Measurements from ENCODE around the gene ACKR2. TPM values are rescaled to one million over a fixed set of nuclear protein-coding genes. Genes with fewer than 3 reads are reported as not detected.

ACKR2 gene
- total RNA-seq, 1 experiment from 2014 or later, result 0.76 TPM

GRCh38 chr3:42814914-42815507, 5.8 kb downstream of the ACKR2 start:
- H4K20me1 ChIP-seq (ENCODE audit: insufficient read depth), result no peaks in the 10 kb centered on the region
- H3K36me3 ChIP-seq (ENCODE audit: control insufficient read depth in 1 of 2, insufficient read depth in 2 of 2, low read length in 2 of 2), result no peaks in the 10 kb centered on the region
- H3K9ac ChIP-seq (ENCODE audit: low read length), result no peak overlapping the region
- TF ChIP-seq RAD21 (IDR thresholded peaks at IDR 0.05; ENCODE audit: low read depth) (no peak), POLR2A (IDR thresholded peaks at IDR 0.05; ENCODE audit: borderline replicate concordance, extremely low read depth, insufficient read depth, insufficient read length) (no peak), CEBPB (IDR thresholded peaks at IDR 0.05; ENCODE audit: low read depth) (no peak), ATF3 (IDR thresholded peaks at IDR 0.05) (no peak), EGR1 (IDR thresholded peaks at IDR 0.05; ENCODE audit: low read depth) (no peak), ELF1 (IDR thresholded peaks at IDR 0.05; ENCODE audit: borderline replicate concordance, low read depth) (no peak), FOSL1 (IDR thresholded peaks at IDR 0.05; ENCODE audit: low read depth) (no peak), CTCF (IDR thresholded peaks at IDR 0.05 in 2 of 3, conservative IDR thresholded peaks at IDR 0.05 in 1 of 3; ENCODE audit: borderline replicate concordance in 1 of 3, insufficient read depth in 1 of 3, low read depth in 2 of 3, low read length in 2 of 3) (no peak), ZNF274 (IDR thresholded peaks at IDR 0.05; ENCODE audit: low read depth, low read length) (no peak), REST (IDR thresholded peaks at IDR 0.05; ENCODE audit: low read depth) (no peak), ZFX (IDR thresholded peaks at IDR 0.05) (no peak), SRF (IDR thresholded peaks at IDR 0.05; ENCODE audit: low read depth) (no peak), TCF7L2 (IDR thresholded peaks at IDR 0.05; ENCODE audit: borderline replicate concordance, extremely low read depth, insufficient read depth, insufficient read length) (no peak), JUND (IDR thresholded peaks at IDR 0.05) (no peak)
- CTCF ChIA-PET, result no interaction called here
- POLR2A ChIA-PET, result no interaction called here
- no peak for DNase-seq (ENCODE audit: low read depth, low spot score)
- H3K9me2 ChIP-seq (ENCODE audit: insufficient read depth), result no peaks in the 10 kb centered on the region
- H2AFZ ChIP-seq (ENCODE audit: low read depth, low read length, poor library complexity, severe bottlenecking), result no peak overlapping the region
- H3K79me2 ChIP-seq (ENCODE audit: insufficient read depth, low read length), result no peaks in the 10 kb centered on the region
- no TSS peak for BruUV-seq (replicated peaks)
- ATAC-seq, result no peak
- H3K4me2 ChIP-seq (ENCODE audit: low read length), result no peak overlapping the region
- no peak overlapping the region for H3K4me3 ChIP-seq (replicated peaks in 1 of 2; ENCODE audit: low read depth in 1 of 2, low read length in 2 of 2)
- peaks cover 2 to 6% of the 10 kb centered on the region in 2 experiments; a peak in 2 of 4 replicates for H3K4me1 ChIP-seq (ENCODE audit: control insufficient read depth in 1 of 2, insufficient read depth in 2 of 2, low read length in 2 of 2)
- H3K27ac ChIP-seq (ENCODE audit: low read depth, low read length), result no peak overlapping the region
- H3K27me3 ChIP-seq (ENCODE audit: insufficient read depth, low read length), result no peaks in the 10 kb centered on the region
- RAD21 ChIA-PET (ENCODE audit: low non-redundant PET in 1 of 2, low total read pairs in 2 of 2, uncharacterized antibody in 2 of 2, unreplicated experiment in 2 of 2), result no interaction called here
- intact Hi-C loops (cut with micrococcal nuclease), result no loop called here
- no peaks in the 10 kb centered on the region for H3K9me3 ChIP-seq (ENCODE audit: control insufficient read depth in 1 of 2, insufficient read depth in 1 of 2, low read depth in 1 of 2, low read length in 2 of 2)
